NCI-H510A (cell line): ENCODE measurements around the gene HCN3.
"Not testable (repeated sequence)": the region's sequence is repeated elsewhere in the genome, so short reads cannot be mapped to it uniquely, and the experiment has no call there.

Source experiments
- DNase-seq: peaks from one replicate; lab custom pipeline; 2025; lab: John Stamatoyannopoulos, UW

Gene HCN3

DNA sequence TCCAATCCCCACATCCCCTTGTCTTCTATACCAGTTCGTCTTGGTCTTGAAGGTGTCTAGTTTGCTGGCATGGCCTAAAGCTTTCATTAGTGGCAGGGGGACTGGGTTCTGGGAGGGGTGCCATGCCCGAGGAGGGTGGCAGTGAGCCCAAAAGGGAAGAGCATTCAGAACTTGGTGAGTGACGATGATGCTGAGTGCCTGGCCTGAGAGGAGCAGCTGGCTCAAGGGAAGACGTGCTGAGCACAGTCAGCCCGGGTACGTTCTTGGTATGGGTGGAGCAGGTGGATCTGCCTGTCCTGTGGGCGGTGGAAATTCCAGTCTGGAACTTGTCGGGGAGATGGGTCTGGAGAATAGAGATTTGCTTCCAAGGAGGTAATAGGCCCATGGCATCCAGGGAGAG is 36.0 kb downstream of the HCN3 start:
- no peak for DNase-seq

DNA sequence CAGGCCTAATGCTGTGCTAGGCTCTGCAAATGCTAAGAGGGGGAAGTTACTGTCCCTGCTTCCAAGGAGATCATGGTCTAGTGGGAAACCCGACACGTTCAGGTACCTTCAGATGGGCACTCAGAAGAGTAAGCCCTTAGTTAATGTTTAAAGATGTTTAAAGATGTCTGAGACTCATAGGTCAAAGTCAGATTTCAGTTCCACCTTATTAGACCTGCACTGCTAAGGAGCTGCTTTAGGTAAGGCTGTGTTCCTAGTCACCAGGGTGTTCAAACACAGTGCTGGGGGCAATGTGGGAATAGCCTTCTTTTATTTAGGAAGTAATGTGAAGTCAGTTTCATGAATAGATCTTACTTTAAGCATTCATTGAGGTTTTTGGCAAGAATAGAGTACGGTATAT is 39.7 kb downstream of the HCN3 start:
- no peak for DNase-seq

- no peak for DNase-seq
These were observed 40.8 kb downstream of the HCN3 start for GRCh38 chr1:155318082-155318481.

DNA sequence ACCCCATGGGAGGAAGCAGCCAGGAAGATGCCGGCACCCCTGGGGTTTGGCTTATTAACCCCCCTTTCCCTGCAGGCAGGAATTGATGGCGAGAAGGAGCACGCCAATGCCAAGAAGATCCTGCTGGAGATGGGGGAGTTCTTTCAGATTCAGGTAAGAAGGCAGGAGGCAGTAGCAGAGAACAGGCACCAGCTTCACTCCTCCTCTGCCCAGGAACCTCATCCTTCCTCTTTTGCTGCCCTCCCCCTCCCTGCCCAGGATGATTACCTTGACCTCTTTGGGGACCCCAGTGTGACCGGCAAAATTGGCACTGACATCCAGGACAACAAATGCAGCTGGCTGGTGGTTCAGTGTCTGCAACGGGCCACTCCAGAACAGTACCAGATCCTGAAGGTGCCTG is 42.3 kb downstream of the HCN3 start:
- DNase-seq = no peak

GRCh38 chr1:155320252-155320651 is 43.0 kb downstream of the HCN3 start:
- DNase-seq = no peak

GRCh38 chr1:155320661-155321617 is 43.7 kb downstream of the HCN3 start, which contains the start of gene RUSC1:
Gene RUSC1, plus strand, starts transcription at chr1:155320894. Its CDS starts 880 bp downstream, at chr1:155321774.
- DNase-seq = no peak

- no peak for DNase-seq
These were observed 44.6 kb downstream of the HCN3 start for GRCh38 chr1:155321639-155322503.

DNA sequence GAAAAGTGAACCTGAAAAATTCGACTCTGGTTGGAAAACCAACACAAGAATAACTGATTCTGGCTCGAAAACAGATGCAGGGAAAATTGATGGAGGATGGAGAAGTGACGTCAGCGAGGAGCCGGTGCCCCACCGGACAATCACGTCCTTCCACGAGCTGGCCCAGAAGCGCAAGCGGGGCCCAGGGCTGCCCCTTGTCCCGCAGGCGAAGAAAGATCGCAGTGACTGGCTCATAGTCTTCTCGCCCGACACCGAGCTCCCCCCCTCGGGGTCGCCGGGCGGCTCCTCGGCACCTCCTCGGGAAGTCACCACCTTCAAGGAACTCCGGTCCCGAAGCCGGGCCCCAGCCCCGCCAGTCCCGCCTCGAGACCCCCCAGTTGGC is 45.3 kb downstream of the HCN3 start:
- no peak for DNase-seq

DNA sequence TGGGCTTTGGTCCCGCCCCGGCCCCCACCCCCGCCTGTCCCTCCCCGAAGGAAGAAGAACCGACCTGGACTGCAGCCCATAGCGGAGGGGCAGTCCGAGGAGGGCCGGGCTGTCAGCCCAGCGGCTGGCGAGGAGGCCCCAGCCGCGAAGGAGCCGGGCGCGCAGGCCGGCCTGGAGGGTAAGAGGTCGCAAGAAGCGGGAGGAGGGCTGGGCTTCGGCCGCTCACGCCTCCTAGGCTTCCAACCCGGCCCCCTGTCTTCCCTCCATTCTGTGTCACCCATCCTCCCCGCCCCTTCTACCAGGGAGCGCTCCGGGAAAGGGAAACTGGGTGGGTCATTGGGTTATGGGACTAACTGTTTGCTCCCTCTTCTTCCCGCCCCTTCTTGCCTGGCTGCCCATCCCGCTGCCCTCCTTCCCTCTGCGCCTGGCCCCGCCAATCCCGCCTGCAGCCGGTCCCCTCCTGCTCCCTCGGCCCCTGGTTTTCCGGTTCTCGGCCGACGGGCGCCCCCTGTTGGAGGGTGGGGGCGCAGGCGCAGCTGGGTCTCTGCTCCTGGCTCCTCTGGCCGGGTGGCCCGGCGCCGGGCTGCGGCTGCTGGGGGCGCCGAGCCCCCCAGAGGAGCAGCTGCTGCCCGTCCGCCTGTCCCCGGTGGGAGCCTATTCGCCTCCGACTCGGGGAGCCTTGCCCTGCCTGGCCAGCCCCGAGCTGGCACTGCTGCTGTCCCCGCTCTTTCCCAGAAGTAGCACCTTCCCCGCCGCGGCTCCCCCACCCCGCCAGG is 45.9 kb downstream of the HCN3 start:
- peak; percentile 93 for DNase-seq

DNA sequence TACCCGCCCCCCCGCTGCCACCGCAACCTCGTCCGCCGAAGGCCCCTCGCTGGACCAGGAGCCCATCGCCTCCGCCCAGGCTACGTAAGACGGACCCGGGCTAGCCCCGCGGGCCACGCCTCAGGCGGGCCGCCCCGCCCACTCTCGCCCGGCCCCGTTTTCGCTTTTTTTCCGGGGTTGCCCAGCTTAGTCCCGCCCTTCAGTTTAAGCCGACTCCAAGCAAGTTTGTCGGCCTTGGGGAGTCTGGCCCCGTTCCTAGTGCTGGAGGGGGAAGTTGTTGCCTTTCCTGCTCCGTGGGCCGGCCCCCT is 46.4 kb downstream of the HCN3 start:
- DNase-seq = peak; percentile 69

DNA sequence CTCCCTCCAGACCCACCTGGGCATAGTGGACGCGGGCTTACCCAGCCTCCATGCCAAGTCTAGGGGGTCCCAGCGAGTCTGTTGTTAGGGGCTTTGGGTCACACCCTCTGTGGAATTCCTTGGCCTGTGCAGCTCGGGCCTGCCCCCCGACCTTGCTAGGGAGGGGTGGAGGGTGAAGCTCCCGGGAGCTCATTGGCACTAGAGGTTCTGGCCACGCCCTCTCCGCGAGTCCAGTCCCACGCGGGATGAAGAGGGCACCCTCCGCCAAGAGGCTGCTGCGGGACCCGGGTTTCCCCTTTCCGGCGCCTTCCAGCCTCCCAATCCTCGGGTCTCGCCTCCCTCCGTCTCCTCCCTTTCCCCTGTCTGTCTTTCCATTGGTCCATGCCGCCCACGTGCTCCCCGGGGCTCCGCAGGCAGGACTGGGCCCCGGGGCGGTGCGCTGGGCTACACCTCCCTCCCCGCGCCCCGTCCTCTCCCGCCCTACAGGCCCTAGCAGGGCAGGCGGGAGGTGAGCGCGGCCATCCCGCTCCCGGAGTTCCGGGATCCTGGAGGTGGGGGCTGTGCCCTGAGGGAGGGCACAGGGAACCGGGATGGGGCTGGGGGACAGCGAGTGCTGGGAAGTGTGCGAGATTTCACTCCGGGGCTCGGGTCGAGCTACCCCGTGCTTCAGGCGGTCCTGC is 46.9 kb downstream of the HCN3 start:
- peak; percentile 92 for DNase-seq

DNA sequence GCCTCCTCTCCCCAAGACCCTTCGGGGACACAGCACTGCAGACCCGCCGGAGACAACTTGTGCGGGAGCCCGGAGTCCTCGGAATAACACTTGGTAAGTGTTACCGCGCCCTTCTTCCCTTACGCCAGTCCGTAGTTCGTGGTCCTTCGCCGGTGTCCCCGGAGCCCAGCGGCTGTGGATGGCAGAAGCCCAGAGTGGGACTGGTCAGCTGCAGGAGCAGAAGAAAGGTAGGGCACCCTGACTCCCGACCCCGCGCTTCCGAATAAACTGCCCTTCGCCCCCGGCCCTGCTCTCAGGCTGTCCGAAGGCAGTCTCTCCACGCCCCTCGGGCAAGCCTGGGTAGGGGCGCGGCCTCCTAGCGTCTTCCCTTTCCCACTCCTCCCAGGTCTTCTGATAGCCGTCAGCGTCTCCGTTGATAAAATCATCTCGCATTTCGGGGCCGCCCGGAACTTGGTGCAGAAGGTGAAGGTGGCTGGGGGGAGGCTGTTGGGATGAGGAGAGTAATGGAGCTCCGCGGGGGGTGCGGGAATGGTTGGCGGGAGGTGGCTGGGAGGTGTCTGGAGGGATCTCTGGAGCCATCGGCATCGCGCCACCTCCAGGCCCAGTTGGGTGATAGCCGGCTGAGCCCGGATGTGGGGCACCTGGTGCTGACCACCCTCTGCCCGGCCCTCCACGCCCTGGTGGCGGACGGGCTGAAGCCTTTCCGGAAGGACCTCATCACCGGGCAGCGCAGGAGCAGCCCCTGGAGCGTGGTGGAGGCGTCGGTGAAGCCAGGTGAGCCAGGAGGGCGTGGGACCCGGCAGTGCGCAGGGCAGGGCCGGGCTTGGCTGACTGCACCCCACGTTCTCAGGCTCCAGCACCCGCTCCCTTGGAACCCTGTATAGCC is 47.7 kb downstream of the HCN3 start:
- peak; percentile 76 for DNase-seq

GRCh38 chr1:155325603-155325893 is 48.3 kb downstream of the HCN3 start:
- DNase-seq = no peak

DNA sequence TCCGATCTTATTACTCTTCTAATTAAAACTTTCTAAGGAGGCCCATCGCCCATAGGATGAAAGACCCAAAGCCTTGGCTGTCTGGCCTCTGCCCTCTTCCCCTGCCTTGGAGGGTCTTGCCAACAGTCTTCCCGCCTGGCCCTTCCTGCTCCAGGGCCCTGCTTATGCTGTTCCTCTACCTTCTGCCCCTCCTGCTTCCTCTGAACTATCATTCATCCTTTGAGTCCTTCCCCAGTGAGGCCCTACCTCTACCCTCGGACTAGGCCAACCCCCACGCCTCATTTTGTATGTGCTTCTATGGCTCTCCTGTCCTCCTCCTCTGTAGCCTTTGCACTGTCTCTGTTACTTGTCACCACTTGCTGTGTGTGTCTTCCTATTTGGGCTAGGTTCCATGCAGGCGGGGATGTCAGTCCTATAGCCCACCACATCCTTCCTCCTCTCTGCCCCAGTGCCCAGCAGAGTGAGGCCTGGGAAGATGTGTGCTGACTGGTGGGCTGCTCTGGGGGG is 48.8 kb downstream of the HCN3 start:
- no peak for DNase-seq

DNA sequence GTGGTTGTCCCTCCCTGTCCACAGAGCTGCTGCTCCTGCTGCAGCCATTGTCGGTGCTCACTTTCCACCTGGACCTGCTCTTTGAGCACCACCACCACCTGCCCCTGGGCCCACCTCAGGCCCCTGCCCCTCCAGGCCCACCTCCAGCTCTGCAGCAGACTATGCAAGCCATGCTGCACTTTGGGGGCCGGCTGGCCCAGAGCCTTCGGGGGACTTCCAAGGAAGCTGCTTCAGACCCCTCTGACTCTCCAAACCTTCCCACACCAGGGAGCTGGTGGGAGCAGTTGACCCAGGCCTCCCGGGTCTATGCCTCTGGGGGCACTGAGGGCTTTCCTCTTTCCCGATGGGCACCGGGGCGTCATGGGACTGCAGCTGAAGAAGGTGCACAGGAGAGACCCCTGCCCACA is 49.4 kb downstream of the HCN3 start:
- no peak for DNase-seq

DNA sequence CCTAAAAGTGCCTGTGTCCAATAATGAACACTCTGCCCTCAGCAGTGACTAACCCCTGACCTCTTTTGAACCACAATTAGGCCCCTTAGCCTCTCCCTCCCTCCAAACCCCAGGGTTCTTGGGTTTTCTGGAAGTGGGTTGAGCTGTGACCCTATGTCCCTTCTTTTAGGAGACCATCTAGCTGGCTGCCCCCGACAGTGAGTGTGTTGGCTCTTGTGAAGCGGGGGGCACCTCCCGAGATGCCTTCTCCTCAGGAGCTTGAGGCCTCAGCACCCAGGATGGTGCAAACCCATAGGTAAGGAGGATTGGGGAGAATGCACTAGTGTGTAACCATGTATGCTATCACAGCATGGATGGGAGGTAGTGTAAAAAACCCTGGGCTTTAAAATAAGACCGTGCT is 50.7 kb downstream of the HCN3 start:
- no peak for DNase-seq

DNA sequence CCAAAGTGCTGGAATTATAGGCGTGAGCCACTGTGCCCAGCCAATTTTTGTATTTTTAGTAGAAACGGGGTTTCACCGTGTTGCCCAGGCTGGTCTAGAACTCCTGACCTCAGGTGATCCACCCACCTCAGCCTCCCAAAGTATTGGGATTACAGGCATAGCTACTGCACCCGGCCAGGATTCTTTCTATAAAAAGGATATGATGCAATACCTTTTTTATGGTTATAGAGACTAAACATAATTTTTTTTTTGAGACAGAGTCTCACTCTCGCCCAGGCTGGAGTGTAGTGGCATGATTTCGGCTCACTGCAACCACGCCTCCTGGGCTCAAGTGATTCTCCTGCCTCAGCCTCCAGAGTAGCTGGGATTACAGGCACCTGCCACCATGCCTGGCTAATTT is 51.6 kb downstream of the HCN3 start:
- DNase-seq = not testable (repeated sequence)

DNA sequence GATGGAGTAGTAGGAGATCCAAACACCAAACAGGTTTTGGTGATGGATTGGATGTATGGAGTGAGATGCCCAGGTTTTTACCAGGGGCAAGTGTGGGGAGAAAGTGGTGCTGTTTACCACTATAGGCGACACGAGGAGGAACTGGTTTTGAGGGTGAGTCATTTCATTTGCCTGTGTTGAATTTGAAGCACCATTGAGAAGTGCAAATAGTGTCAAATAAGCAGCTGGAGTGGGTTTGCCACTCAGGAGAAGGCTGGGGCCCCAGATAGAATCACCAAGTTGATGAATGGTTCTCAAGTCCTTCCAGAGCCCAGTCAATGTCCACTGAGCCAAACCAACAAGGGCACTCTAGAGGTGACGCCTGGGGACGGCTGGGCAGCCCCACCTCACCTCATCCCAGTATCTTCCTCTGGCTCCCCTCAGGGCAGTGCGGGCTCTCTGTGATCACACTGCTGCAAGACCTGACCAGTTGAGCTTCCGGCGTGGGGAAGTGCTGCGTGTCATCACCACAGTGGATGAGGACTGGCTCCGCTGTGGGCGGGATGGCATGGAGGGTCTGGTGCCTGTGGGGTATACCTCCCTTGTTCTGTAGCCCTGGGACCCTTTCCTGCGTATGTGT is 52.8 kb downstream of the HCN3 start:
- peak; percentile 66 for DNase-seq

DNA sequence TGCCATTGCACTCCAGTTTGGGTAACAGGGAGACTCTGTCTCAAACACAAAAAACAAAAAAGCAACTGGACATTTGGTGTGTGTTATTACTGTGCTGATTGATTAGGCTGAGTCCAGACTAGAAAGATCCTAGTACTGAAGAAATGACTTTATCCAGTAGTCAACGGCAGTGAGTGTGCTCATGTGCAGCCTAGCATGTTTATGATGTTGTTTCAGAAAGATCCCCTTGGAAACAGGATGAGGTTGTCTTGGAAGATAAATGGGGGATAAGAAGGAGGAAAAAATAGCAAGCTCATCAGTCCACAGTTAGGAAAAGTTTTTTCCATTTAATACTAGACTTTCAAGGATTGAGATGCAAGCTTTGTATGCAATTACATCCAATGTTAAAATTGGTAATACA is 57.7 kb downstream of the HCN3 start:
- DNase-seq = no peak
